ENCODE results near the gene PCDHGA8. TPM values are rescaled to one million over a fixed set of nuclear protein-coding genes. Genes with fewer than 3 reads are reported as not detected.

PCDHGA8 gene
- total and polyA plus RNA-seq, 8 donors, result 0.12 to 1.1 (median 0.84) TPM

GRCh38 chr5:141355641-141356040 lies 36.8 kb upstream of the PCDHGA8 start:
- WGBS, 2 donors, result 38 to 45% methylated on average over 24 of the region's 24 CpGs
- no peak overlapping the region for H3K27ac ChIP-seq
- H3K4me3 ChIP-seq, result peak overlapping the region in 1 of 4 donors; percentile 20
- no peaks in the 10 kb centered on the region for H3K36me3 ChIP-seq
- peaks cover 0 to 19% (median 4%) of the 10 kb centered on the region in 4 donors for H3K9me3 ChIP-seq
- intact Hi-C loops (cut with DNase I), result no loop called here
- ATAC-seq (no peak), DNase-seq (no peak), FAIRE-seq (no peak)
- no peaks in the 10 kb centered on the region for H3K4me1 ChIP-seq
- no peaks in the 10 kb centered on the region for H3K27me3 ChIP-seq
- TF ChIP-seq, protein P1, sequence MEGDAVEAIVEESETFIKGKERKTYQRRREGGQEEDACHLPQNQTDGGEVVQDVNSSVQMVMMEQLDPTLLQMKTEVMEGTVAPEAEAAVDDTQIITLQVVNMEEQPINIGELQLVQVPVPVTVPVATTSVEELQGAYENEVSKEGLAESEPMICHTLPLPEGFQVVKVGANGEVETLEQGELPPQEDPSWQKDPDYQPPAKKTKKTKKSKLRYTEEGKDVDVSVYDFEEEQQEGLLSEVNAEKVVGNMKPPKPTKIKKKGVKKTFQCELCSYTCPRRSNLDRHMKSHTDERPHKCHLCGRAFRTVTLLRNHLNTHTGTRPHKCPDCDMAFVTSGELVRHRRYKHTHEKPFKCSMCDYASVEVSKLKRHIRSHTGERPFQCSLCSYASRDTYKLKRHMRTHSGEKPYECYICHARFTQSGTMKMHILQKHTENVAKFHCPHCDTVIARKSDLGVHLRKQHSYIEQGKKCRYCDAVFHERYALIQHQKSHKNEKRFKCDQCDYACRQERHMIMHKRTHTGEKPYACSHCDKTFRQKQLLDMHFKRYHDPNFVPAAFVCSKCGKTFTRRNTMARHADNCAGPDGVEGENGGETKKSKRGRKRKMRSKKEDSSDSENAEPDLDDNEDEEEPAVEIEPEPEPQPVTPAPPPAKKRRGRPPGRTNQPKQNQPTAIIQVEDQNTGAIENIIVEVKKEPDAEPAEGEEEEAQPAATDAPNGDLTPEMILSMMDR (IDR thresholded peaks at IDR 0.05), result no peak

DNA sequence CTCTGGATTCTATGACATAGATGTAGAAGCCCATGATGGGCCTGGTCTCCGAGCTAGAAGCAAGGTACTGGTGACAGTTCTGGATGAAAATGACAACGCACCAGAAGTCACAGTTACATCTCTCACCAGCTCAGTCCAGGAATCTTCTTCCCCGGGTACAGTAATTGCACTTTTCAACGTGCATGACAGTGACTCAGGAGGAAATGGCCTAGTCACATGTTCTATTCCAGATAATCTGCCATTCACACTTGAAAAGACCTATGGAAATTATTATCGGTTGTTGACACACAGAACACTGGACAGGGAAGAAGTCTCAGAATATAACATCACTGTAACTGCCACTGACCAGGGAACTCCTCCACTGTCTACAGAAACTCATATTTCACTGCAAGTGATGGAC lies 36.3 kb upstream of the PCDHGA8 start:
- Histone ChIP-seq H3K4me3 (no peak overlapping the region), H3K9me3 (peaks cover 0 to 14% (median 3%) of the 10 kb centered on the region in 4 donors), H3K27me3 (peaks cover 0 to 2% (median 0%) of the 10 kb centered on the region in 4 donors), H3K36me3 (no peaks in the 10 kb centered on the region), H3K27ac (no peak overlapping the region), H3K4me1 (no peaks in the 10 kb centered on the region)
- intact Hi-C loops (cut with DNase I), result no loop called here
- DNase-seq (no peak), ATAC-seq (no peak), FAIRE-seq (no peak)
- TF ChIP-seq, protein P1 (IDR thresholded peaks at IDR 0.05), result no peak
- 67 to 68% methylated on average over 5 of the region's 5 CpGs for WGBS, 2 donors

DNA sequence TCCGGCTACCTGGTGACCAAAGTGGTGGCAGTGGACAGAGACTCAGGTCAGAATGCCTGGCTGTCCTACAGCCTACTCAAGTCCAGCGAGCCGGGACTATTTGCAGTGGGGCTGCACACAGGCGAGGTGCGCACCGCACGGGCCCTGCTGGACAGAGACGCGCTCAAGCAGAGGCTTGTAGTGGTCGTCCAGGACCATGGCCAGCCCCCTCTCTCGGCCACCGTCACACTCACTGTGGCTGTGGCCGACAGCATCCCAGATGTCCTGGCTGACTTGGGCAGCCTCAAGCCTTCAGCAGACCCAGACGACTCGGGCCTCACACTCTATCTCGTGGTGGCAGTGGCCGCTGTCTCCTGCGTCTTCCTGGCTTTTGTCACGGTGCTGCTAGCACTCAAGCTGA lies 35.5 kb upstream of the PCDHGA8 start:
- 39 to 47% methylated on average over 19 of the region's 19 CpGs for WGBS, 2 donors
- FAIRE-seq (no peak), ATAC-seq (no peak), DNase-seq (no peak)
- H3K9me3 ChIP-seq, result peaks cover 0 to 13% (median 0%) of the 10 kb centered on the region in 4 donors
- TF ChIP-seq, protein P1 (IDR thresholded peaks at IDR 0.05), result no peak
- intact Hi-C loops (cut with DNase I), result no loop called here
- H3K36me3 ChIP-seq, result no peaks in the 10 kb centered on the region
- H3K4me1 ChIP-seq, result no peaks in the 10 kb centered on the region
- H3K4me3 ChIP-seq, result no peak overlapping the region
- H3K27ac ChIP-seq, result no peak overlapping the region
- H3K27me3 ChIP-seq, result peaks cover 0 to 5% (median 0%) of the 10 kb centered on the region in 4 donors

DNA sequence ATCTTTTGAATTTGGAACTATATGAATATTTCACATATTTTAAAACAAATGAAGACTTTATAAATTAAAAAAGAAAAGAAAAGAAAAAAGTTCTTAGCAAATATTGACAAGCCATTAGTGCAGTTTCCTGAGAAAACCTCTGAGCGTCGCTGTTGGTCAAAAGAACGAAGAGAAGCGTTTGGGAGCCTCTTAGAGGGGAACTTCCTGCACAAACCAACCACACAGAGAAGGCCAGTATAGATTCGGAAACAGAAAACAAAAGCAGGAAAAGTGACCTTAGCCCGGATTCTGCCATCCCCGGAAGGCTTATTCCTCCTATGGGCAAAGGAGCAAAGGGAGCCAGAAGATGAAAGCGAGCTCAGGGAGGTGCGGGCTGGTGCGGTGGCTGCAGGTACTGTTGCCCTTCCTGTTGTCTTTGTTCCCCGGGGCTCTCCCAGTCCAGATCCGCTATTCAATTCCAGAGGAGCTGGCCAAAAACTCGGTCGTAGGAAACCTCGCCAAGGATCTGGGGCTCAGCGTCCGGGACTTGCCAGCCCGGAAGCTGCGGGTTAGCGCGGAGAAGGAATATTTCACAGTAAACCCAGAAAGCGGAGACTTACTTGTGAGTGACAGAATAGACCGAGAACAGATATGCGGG lies 32.5 kb upstream of the PCDHGA8 start, which contains the start of gene PCDHGB2:
Gene PCDHGB2, plus strand, starts transcription at position 205 of the 637 bp plus-strand sequence. Its CDS starts 142 bp downstream, at position 347.
- H3K27ac ChIP-seq, result no peak within 1 kb of the TSS
- ATAC-seq (no peak), FAIRE-seq (no peak), DNase-seq (no peak)
- H3K4me1 ChIP-seq, result no peaks in the 10 kb centered on the region
- 14 to 17% methylated on average over 24 of the region's 24 CpGs for WGBS, 2 donors
- H3K27me3 ChIP-seq, result peaks cover 0 to 5% (median 0%) of the 10 kb centered on the region in 4 donors
- intact Hi-C loops (cut with DNase I), result loop anchor here in 1 of 3 donors (10.0 kb wide), 1 partner anchor 65 kb away; the partner anchor contains the start of gene PCDHGA11
- peaks cover 0 to 9% (median 0%) of the 10 kb centered on the region in 4 donors for H3K9me3 ChIP-seq
- H3K36me3 ChIP-seq, result no peaks in the 10 kb centered on the region
- TF ChIP-seq, protein P1 (IDR thresholded peaks at IDR 0.05), result no peak
- peak within 1 kb of the TSS in 1 of 4 donors; percentile 10 for H3K4me3 ChIP-seq

- H3K4me1 ChIP-seq, result no peaks in the 10 kb centered on the region
- TF ChIP-seq, protein P1 (IDR thresholded peaks at IDR 0.05), result no peak
- no peak for ATAC-seq
- H3K27me3 ChIP-seq, result peaks cover 0 to 5% (median 0%) of the 10 kb centered on the region in 4 donors
- no peaks in the 10 kb centered on the region for H3K36me3 ChIP-seq
- peaks cover 0 to 9% (median 0%) of the 10 kb centered on the region in 4 donors for H3K9me3 ChIP-seq
- no peak overlapping the region for H3K4me3 ChIP-seq
- H3K27ac ChIP-seq, result no peak overlapping the region
- no peak for DNase-seq
- intact Hi-C loops (cut with DNase I), result loop anchor here in 1 of 3 donors (10.0 kb wide), 1 partner anchor 64 kb away; the partner anchor contains the start of gene PCDHGA11
- 24 to 29% methylated on average over 15 of the region's 15 CpGs for WGBS, 2 donors
- no peak for FAIRE-seq
Observed at GRCh38 chr5:141360685-141361084, 31.7 kb upstream of the PCDHGA8 start.

Data from pancreas (tissue), 10 donors.